Trophoblast cell (in vitro differentiated cells and primary cell): Measurements from ENCODE around the gene MS4A6A.

Experiments used
- DNase-seq, 2 donors: peaks; one replicate each; pipeline ENCODE4 v3.0.0-alpha.2; 2016
- H2AFZ ChIP-seq: 2 replicates; pipeline ENCODE4 v1.6.1; 2013; ENCODE audit warnings: low read length, moderate library complexity, mild to moderate bottlenecking; ENCODE audit not compliant: insufficient read depth, poor library complexity
- H2AK5ac ChIP-seq: 2 replicates; pipeline ENCODE4 v1.6.1; 2013; ENCODE audit warnings: mild to moderate bottlenecking, low read length
- H2BK120ac ChIP-seq: 2 replicates; pipeline ENCODE4 v1.6.1; 2013; ENCODE audit warnings: low read length, mild to moderate bottlenecking, moderate library complexity; ENCODE audit not compliant: insufficient read depth, poor library complexity
- H2BK12ac ChIP-seq: 2 replicates; pipeline ENCODE4 v1.6.1; 2013; ENCODE audit warnings: mild to moderate bottlenecking, low read length, moderate library complexity
- H2BK5ac ChIP-seq: 2 replicates; pipeline ENCODE4 v1.6.1; 2013; ENCODE audit warnings: low read length, low read depth, moderate library complexity, mild to moderate bottlenecking; ENCODE audit not compliant: poor library complexity
- H3K14ac ChIP-seq: 2 replicates; pipeline ENCODE4 v1.6.1; 2013; ENCODE audit warnings: mild to moderate bottlenecking, low read length
- H3K18ac ChIP-seq: 2 replicates; pipeline ENCODE4 v1.6.1; 2013; ENCODE audit warnings: mild to moderate bottlenecking, low read length
- H3K23ac ChIP-seq: 2 replicates; pipeline ENCODE4 v1.6.1; 2013; ENCODE audit warnings: low read length
- H3K27ac ChIP-seq: 2 replicates; pipeline ENCODE4 v1.5.1; 2013; ENCODE audit warnings: low read depth, mild to moderate bottlenecking, inconsistent platforms, low read length, moderate library complexity
- H3K27me3 ChIP-seq: 2 replicates; pipeline ENCODE4 v1.6.1; 2013; ENCODE audit warnings: inconsistent platforms, mild to moderate bottlenecking, low read length, moderate library complexity; ENCODE audit not compliant: insufficient read depth
- H3K36me3 ChIP-seq, 2 experiments: 1 replicate in 1 of 2; 2 replicates in 1 of 2; pipeline ENCODE4 v1.6.1; 2013; ENCODE audit warnings: low read length in 2 of 2, mild to moderate bottlenecking in 2 of 2, moderate library complexity in 1 of 2; ENCODE audit not compliant: insufficient read depth in 2 of 2, control insufficient read depth in 1 of 2
- H3K4ac ChIP-seq: 2 replicates; pipeline ENCODE4 v1.6.1; 2013; ENCODE audit warnings: low read depth, mild to moderate bottlenecking, low read length, moderate library complexity
- H3K4me1 ChIP-seq, 2 experiments: 1 replicate in 1 of 2; 2 replicates in 1 of 2; pipeline ENCODE4 v1.6.1; 2013; ENCODE audit warnings: low read length in 2 of 2, mild to moderate bottlenecking in 2 of 2, moderate library complexity in 1 of 2; ENCODE audit not compliant: insufficient read depth in 2 of 2, control insufficient read depth in 1 of 2
- H3K4me2 ChIP-seq: 2 replicates; pipeline ENCODE4 v1.6.1; 2013; ENCODE audit warnings: inconsistent platforms, mild to moderate bottlenecking, low read length, moderate library complexity
- H3K4me3 ChIP-seq: 2 replicates; pipeline ENCODE4 v1.5.1; 2013; ENCODE audit warnings: mild to moderate bottlenecking, low read depth, low read length, inconsistent platforms
- H3K79me1 ChIP-seq: one replicate; pipeline ENCODE4 v1.6.1; 2013; ENCODE audit warnings: low read length
- H3K79me2 ChIP-seq: 2 replicates; pipeline ENCODE4 v1.6.1; 2013; ENCODE audit warnings: low read length, mild to moderate bottlenecking; ENCODE audit not compliant: control insufficient read depth, insufficient read depth, poor library complexity
- H3K9ac ChIP-seq: 2 replicates; pipeline ENCODE4 v1.6.1; 2013; ENCODE audit warnings: mild to moderate bottlenecking, low read length
- H3K9me3 ChIP-seq: 2 replicates; pipeline ENCODE4 v1.6.1; 2013; ENCODE audit warnings: low read depth, mild to moderate bottlenecking, control low read depth, inconsistent platforms, low read length; ENCODE audit not compliant: insufficient read depth
- H4K12ac ChIP-seq: 2 replicates; pipeline ENCODE4 v1.6.1; 2013; ENCODE audit warnings: low read depth, mild to moderate bottlenecking, low read length, moderate library complexity
- H4K8ac ChIP-seq: 2 replicates; pipeline ENCODE4 v1.6.1; 2013; ENCODE audit warnings: low read depth, mild to moderate bottlenecking, low read length, moderate library complexity
- H4K91ac ChIP-seq: one replicate; pipeline ENCODE4 v1.6.1; 2013; ENCODE audit warnings: low read depth, mild to moderate bottlenecking, low read length, moderate library complexity
- WGBS: extraction: QIAGEN DNeasy Blood & Tissue Kit; methylation state at CpG from one replicate; pipeline ENCODE4 v1.1.7; 2013; ENCODE audit warnings: missing lambda C conversion rate; ENCODE audit not compliant: insufficient read length, insufficient coverage; ENCODE audit errors: extremely low coverage; 5-methylcytosine and 5-hydroxymethylcytosine counted together

The MS4A6A gene

DNA sequence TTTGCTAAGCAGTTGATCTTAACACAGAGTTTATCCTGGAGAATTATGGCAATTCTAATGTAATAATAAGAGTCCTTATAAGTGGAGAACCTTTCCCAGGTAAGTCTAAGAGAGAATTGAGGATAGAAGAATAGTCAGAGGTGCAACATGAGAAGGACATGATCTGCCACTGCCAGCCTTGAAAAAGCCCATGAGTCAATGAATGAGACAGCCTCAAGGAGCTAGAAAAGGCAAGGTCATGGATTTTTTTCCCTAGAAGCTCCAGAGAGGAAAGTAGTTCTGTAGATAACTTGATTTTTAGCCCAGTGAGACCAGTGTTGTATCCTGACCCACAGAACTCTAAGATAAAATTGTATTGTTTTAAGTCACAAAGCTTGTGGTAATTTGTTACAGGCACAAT, 16.9 kb downstream of the MS4A6A start:
- Histone ChIP-seq H3K27me3 (no peaks in the 10 kb centered on the region), H3K4ac (no peak overlapping the region), H4K12ac (no peak overlapping the region), H2AK5ac (no peak overlapping the region), H3K4me1 (no peaks in the 10 kb centered on the region), H3K79me1 (no peaks in the 10 kb centered on the region), H2AFZ (no peak overlapping the region), H4K8ac (no peak overlapping the region), H3K79me2 (no peaks in the 10 kb centered on the region), H3K4me3 (no peak overlapping the region), H4K91ac (no peak overlapping the region), H2BK12ac (no peak overlapping the region), H3K23ac (no peak overlapping the region), H3K36me3 (no peaks in the 10 kb centered on the region), H3K18ac (no peak overlapping the region), H3K4me2 (no peak overlapping the region), H3K27ac (no peak overlapping the region), H3K9me3 (peaks cover 13% of the 10 kb centered on the region), H3K14ac (no peak overlapping the region), H2BK5ac (no peak overlapping the region), H2BK120ac (no peak overlapping the region), H3K9ac (no peak overlapping the region)
- DNase-seq, result no peak

DNA sequence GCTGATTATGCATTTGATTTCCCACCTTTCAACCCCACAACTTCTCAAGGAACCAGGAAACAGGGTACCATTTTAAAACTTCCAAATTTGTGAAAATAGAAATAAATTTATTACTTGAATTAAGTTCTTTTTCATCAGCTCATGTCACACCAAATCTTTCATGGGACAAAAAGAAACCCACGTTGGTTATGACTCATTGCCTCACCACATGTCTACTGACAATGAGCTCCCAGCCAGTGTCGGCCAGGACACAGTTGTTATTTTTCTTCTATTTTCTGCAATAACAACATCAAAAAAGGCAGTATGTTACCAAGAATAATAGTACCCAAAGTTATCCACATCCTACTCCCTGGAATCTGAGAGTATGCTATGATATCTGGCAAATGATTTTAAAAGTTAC, 17.3 kb downstream of the MS4A6A start:
- no peak overlapping the region for H4K91ac ChIP-seq
- H3K9me3 ChIP-seq, result peaks cover 13% of the 10 kb centered on the region
- H4K8ac ChIP-seq, result no peak overlapping the region
- no peak overlapping the region for H3K14ac ChIP-seq
- H4K12ac ChIP-seq, result no peak overlapping the region
- H3K4me1 ChIP-seq, result no peaks in the 10 kb centered on the region
- no peak overlapping the region for H3K4me2 ChIP-seq
- no peaks in the 10 kb centered on the region for H3K36me3 ChIP-seq
- H3K27ac ChIP-seq, result no peak overlapping the region
- H2AK5ac ChIP-seq, result no peak overlapping the region
- H2BK12ac ChIP-seq, result no peak overlapping the region
- no peak overlapping the region for H3K23ac ChIP-seq
- H3K18ac ChIP-seq, result no peak overlapping the region
- no peaks in the 10 kb centered on the region for H3K79me2 ChIP-seq
- no peak for DNase-seq
- no peak overlapping the region for H2BK5ac ChIP-seq
- H2BK120ac ChIP-seq, result no peak overlapping the region
- no peak overlapping the region for H2AFZ ChIP-seq
- H3K4ac ChIP-seq, result no peak overlapping the region
- WGBS, result no CpG with 5 or more reads among the region's 2 CpGs
- H3K9ac ChIP-seq, result no peak overlapping the region
- H3K27me3 ChIP-seq, result no peaks in the 10 kb centered on the region
- no peak overlapping the region for H3K4me3 ChIP-seq
- H3K79me1 ChIP-seq, result no peaks in the 10 kb centered on the region

DNA sequence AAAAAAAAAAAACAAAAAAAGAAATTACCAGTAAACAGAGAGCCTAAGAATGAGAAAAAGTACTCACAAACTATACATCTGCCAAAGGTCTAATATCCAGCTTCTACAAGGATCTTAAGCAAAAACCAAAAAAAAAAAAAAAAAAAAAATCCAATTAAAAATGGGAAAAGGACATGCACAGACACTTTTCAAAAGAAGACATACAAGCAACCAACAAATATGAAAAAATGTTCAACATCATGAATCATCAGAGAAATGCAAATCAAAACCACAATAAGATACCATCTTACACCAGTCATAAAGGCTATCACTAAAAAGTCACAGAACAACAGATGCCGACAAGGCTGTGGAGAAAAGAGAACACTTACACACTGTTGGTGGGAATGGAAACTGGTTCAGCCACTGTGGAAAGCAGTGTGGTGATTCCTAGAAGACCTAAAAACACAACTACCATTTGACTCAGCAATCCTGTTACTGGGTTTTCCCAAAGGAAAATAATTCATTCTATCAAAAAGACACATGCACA, 18.3 kb downstream of the MS4A6A start:
- no peak overlapping the region for H2BK120ac ChIP-seq
- DNase-seq, result no peak
- no peak overlapping the region for H3K9ac ChIP-seq
- no peaks in the 10 kb centered on the region for H3K79me1 ChIP-seq
- no peaks in the 10 kb centered on the region for H3K79me2 ChIP-seq
- H4K91ac ChIP-seq, result no peak overlapping the region
- H2AFZ ChIP-seq, result no peak overlapping the region
- H3K4ac ChIP-seq, result no peak overlapping the region
- no peak overlapping the region for H3K14ac ChIP-seq
- H3K36me3 ChIP-seq, result no peaks in the 10 kb centered on the region
- no CpG with 5 or more reads among the region's 1 CpG for WGBS
- H4K12ac ChIP-seq, result no peak overlapping the region
- no peak overlapping the region for H2AK5ac ChIP-seq
- no peak overlapping the region for H3K18ac ChIP-seq
- no peak overlapping the region for H3K27ac ChIP-seq
- no peak overlapping the region for H3K4me2 ChIP-seq
- no peaks in the 10 kb centered on the region for H3K27me3 ChIP-seq
- no peaks in the 10 kb centered on the region for H3K4me1 ChIP-seq
- no peak overlapping the region for H3K4me3 ChIP-seq
- H3K23ac ChIP-seq, result no peak overlapping the region
- H2BK5ac ChIP-seq, result no peak overlapping the region
- peaks cover 13% of the 10 kb centered on the region for H3K9me3 ChIP-seq
- no peak overlapping the region for H2BK12ac ChIP-seq
- no peak overlapping the region for H4K8ac ChIP-seq

DNA sequence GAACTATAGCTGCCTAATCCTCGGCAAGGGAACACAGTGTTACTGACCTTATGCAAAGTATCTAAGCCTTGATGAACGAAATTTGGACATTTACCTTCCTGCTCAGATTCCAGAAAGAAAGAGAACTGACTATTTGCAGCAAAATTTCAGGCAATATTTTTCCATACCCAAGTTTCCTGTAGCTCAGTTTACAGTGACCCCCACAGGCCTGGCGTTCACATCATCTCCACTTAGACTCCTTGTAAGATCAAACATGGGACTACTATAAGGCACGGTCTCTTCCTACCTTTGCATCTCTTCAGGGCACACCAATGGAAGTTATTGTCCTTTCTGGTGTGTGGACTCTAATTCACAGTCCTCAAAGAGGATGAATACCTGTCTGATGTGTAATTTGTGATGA, 21.1 kb downstream of the MS4A6A start:
- no CpG with 5 or more reads among the region's 4 CpGs for WGBS

More for the DNA sequence above, 21.1 kb downstream of the MS4A6A start:
- H2BK120ac ChIP-seq, result no peak overlapping the region
- H4K12ac ChIP-seq, result no peak overlapping the region
- DNase-seq, result no peak
- H4K8ac ChIP-seq, result no peak overlapping the region
- no peak overlapping the region for H2BK12ac ChIP-seq
- no peak overlapping the region for H3K14ac ChIP-seq
- no peaks in the 10 kb centered on the region for H3K79me2 ChIP-seq
- no peaks in the 10 kb centered on the region for H3K27me3 ChIP-seq
- H3K9ac ChIP-seq, result no peak overlapping the region
- H3K18ac ChIP-seq, result no peak overlapping the region
- no peak overlapping the region for H3K4ac ChIP-seq
- no peak overlapping the region for H4K91ac ChIP-seq
- H3K9me3 ChIP-seq, result no peaks in the 10 kb centered on the region
- H3K36me3 ChIP-seq, result no peaks in the 10 kb centered on the region
- H3K4me3 ChIP-seq, result no peak overlapping the region
- H2AFZ ChIP-seq, result no peak overlapping the region
- no peaks in the 10 kb centered on the region for H3K79me1 ChIP-seq
- H2BK5ac ChIP-seq, result no peak overlapping the region
- H2AK5ac ChIP-seq, result no peak overlapping the region
- no peak overlapping the region for H3K27ac ChIP-seq
- H3K23ac ChIP-seq, result no peak overlapping the region
- H3K4me2 ChIP-seq, result no peak overlapping the region
- no peaks in the 10 kb centered on the region for H3K4me1 ChIP-seq
